NCI-H2107 (cell line): ENCODE measurements around the gene CCDC74A.
"Not testable (repeated sequence)": the region's sequence is repeated elsewhere in the genome, so short reads cannot be mapped to it uniquely, and the experiment has no call there.

Experiments used
- DNase-seq: peaks from one replicate; lab custom pipeline; 2025; lab: John Stamatoyannopoulos, UW

CCDC74A gene

GRCh38 chr2:131529864-131530445 lies 2.3 kb downstream of the CCDC74A start:
- not testable (repeated sequence) for DNase-seq

DNA sequence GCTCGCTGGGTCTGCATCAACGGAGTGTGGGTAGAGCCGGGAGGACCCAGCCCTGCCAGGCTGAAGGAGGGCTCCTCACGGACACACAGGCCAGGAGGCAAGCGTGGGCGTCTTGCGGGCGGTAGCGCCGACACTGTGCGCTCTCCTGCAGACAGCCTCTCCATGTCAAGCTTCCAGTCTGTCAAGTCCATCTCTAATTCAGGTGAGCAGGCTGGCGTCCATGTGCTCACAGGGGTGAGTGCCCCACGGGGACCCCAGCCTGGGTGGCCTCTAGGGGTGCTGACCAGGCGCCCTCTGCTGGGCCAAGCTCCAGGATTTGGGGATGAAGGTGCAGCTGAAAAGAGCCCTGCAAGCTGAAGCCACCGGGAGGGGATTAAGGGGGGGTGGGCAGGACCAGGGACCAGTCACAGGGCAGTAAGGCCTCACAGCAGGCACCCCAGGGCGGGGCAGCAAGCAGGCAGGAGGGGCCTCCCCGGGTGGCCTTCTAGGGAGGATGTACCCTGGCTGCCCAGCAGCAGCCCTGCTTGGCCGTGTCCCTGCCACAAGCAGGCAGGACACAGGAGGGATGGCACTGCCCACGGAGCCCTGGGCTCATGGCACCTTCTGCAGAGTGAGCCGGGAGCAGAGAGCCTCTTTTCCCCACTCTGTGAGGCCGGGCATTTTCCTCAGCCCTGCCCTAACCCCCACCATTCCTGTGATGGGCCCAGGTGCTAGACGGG lies 3.1 kb downstream of the CCDC74A start:
- DNase-seq = not testable (repeated sequence)

- DNase-seq = not testable (repeated sequence)
Measured at GRCh38 chr2:131531547-131532185, 4.0 kb downstream of the CCDC74A start.

DNA sequence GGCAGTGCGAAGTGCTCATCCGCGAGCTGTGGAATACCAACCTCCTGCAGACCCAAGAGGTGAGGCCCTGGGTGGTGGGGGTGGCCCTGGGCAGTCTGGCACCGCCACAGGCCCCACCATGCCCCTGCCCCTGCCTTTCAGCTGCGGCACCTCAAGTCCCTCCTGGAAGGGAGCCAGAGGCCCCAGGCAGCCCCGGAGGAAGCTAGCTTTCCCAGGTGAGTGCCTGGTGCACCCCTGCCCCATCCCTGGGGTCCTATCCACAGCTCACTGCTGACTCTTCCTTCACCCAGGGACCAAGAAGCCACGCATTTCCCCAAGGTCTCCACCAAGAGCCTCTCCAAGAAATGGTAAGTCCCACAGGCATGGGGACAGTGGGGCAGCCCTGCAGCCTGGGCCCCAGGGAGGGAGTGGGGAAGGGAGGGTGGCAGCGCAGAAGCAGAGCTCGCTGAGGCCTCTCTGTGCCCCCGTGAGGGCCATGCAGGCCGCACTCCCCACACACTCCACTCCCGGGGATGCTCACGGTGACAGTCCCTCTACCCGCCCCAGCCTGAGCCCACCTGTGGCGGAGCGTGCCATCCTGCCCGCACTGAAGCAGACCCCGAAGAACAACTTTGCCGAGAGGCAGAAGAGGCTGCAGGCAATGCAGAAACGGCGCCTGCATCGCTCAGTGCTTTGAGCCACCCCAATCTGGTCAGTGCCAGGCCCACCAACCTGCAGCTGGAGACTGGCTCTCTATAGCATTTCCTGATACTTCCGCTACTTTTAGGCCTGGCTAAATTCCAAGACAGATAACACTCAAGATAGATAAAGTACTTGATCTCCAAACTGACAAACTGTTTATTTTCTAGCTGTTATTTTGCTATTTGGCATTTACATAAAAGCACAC lies 5.3 kb downstream of the CCDC74A start:
- not testable (repeated sequence) for DNase-seq

- DNase-seq = not testable (repeated sequence)
Measured at GRCh38 chr2:131533609-131534316, 6.1 kb downstream of the CCDC74A start.

GRCh38 chr2:131534317-131534672 lies 6.6 kb downstream of the CCDC74A start:
- not testable (repeated sequence) for DNase-seq

GRCh38 chr2:131534965-131535364 lies 7.3 kb downstream of the CCDC74A start:
- DNase-seq = not testable (repeated sequence)

DNA sequence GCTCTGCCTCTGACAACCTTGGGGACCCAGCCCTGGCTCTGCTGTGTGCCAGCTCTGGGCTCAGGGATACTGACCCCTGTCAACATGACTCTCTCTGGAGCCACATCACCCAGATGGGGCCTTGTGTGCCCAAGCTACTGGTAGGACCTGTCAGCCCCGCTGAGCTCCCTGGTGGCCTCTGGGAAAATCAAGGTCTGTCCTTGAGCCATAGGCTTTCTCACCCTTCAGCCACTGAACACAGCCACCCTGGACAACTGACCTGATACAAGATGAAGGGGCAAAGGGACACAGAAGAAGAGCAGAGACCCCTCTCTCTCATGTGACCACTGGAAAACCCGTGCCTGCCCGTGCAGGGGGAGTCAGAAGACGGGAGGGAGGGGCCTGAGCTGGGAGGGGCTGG lies 7.8 kb downstream of the CCDC74A start:
- DNase-seq = no peak

DNA sequence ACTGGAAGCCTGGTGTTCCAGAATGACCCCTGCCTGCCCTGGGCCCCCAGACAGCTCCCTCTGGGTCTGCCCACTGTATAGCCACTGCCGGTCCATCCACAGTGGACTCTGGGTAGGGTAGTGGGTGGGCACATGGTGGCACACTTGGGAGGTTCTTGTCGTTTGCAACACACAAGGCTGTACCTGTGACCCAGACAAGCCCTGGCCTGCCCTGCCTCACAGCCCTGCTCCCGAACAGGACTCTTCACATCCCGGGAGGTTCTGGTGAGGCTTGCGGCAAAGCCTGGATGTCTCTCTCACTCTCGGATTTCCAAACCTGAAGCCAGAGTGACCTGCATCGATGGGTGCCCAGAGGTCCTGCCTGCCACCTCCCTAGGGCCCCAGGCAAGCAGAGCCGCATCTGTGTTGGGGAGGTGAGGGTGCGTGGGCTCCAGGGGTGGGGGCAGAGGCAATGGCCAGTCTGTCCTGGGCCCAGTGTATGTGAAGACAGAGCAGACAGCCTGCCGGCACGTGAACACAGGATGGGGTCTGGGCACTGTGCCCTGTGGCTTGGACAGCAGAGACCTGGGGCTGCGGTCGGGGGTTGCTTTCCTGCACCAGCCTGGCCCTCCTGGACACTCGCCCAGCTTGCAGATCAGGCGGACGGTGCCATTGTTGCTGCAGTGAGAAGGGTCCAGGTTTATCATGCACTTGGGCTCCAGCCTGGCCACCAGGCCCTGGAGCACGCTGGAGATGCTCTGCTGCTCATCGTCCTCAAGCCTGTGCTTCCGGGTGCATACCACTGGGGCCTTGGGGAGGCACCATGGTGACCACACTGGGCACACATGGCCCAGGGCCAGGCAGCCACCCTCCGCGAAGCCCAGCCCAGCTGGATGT lies 8.5 kb downstream of the CCDC74A start:
- DNase-seq = not testable (repeated sequence)

- not testable (repeated sequence) for DNase-seq
Measured at GRCh38 chr2:131536841-131537240, 9.2 kb downstream of the CCDC74A start.

DNA sequence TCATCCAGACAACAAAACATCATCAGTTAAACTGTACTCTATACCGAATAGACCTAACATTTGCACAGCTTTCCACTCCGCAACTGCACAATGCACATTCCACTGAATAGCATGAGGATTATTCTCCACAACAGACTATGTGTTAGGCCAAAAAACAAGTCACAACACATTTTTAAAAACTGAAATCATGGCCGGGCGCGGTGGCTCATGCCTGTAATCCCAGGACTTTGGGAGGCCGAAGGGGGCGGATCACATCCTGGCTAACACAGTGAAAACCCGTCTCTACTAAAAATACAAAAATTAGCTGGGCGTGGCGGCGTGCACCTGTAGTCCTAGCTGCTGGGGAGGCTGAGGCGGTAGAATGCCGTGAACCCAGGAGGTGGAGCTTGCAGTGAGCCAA lies 11.2 kb downstream of the CCDC74A start:
- DNase-seq = not testable (repeated sequence)

DNA sequence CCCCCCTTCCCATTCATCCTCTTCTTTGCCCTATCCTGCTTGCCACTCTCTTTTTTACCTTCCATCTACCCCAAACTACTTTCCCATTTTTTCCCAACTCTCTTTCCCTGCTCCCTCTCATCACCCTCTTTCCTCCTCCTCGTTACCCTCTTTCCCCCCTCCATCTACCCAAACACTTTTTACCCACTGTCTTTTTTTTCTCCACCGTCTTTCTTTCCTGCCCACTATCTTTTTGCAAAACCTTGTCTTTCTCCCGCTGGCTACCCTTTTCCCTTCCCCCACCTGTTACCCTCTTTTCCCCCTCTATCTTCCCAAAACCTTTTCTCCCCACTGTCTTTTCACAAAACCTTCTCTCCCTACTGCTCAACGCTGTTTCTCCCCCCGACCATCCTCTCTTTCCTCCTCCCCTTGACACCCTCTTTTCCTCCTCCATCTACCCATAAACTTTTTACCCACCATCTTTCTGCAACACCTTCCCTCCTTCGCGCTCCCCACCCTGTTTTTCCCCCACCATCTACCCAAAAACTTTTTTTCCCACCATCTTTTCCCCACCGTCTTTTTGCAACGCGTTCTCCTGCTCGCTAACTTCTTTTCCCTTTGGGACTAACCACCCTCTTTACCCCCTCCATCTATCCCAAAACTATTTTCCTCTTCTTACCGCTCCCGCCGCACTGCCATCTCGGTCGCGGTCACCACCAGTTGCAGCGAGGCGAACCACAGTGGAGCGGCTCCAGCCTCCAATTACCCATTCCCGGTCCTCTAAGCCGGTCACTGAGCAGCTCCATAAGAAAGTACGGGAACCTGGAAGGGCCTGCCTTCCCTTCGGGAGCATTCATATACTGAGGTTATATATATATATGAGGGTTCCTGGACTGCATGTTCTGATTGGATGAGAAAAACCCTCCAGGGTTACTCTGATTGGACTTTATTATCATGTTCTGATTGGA lies 15.0 kb downstream of the CCDC74A start:
- no peak for DNase-seq

GRCh38 chr2:131543385-131543891 lies 15.8 kb downstream of the CCDC74A start:
- DNase-seq = no peak

DNA sequence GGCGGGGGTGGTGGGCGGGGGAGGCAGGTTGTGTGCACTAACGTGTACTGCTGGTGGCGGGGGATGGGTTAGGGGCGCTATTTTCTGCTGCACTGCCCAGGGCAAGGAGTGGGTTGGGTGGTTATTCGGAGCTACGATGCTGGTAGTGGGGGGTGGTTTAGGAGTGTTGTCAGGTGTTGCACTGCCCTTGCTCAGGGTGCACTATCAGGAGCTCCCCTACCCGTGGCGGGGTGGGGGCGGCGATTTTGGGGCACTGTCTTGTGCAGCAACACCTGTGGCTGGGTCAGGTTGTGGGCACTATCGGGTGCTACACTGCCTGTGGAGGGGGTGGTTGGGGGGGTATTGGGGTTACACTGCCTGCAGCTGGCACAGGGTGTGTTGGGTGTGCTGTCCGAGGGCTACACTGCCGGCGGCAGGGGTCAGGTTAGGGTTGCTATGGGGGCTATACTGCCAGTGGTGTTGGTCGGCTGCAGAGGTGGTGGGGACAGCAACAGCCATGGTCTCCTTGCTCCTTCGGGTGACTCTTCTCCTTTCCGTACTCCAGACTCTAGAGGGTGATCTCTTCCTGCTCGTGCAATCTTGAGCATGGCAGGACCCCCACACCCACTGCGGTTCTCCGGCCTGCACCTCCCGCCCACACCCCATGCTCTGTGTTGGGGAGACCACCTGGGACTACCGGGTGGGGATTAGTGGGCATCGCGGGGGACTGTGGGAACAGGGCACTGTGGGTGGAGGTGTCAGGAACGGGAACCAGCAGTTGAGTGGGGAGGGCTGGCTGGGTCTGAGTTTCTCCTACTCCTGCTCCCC lies 16.5 kb downstream of the CCDC74A start:
- not testable (repeated sequence) for DNase-seq

GRCh38 chr2:131544813-131545165 lies 17.1 kb downstream of the CCDC74A start:
- not testable (repeated sequence) for DNase-seq

DNA sequence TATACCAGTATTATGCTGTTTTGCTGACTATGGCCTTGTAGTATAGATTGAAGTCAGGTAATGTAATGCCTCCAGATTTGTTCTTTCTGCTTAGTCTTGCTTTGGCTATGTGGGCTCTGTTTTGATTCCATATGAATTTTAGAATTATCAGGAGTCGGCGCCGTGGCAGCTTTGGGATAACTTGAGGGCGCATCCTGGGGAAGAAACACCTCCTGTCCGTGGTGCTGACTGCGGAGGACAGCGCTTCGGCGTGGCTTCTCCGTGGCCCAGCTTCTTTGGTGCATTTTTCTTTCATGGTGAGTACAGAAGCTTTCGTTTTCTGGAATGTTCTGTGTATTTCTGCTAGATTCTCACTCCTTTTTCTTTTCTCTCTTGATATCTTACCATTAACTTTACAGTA lies 25.2 kb downstream of the CCDC74A start:
- DNase-seq = no peak

GRCh38 chr2:131556998-131557397 lies 29.3 kb downstream of the CCDC74A start:
- DNase-seq = no peak

GRCh38 chr2:131557558-131558321 lies 30.1 kb downstream of the CCDC74A start:
- DNase-seq = no peak
